ENCODE measurements around the gene NUDT8. TPM values are rescaled to one million over a fixed set of nuclear protein-coding genes. Genes with fewer than 3 reads are reported as not detected.

Gene NUDT8
- total RNA-seq, 1 donor from 2014 or later, result 102 TPM

DNA sequence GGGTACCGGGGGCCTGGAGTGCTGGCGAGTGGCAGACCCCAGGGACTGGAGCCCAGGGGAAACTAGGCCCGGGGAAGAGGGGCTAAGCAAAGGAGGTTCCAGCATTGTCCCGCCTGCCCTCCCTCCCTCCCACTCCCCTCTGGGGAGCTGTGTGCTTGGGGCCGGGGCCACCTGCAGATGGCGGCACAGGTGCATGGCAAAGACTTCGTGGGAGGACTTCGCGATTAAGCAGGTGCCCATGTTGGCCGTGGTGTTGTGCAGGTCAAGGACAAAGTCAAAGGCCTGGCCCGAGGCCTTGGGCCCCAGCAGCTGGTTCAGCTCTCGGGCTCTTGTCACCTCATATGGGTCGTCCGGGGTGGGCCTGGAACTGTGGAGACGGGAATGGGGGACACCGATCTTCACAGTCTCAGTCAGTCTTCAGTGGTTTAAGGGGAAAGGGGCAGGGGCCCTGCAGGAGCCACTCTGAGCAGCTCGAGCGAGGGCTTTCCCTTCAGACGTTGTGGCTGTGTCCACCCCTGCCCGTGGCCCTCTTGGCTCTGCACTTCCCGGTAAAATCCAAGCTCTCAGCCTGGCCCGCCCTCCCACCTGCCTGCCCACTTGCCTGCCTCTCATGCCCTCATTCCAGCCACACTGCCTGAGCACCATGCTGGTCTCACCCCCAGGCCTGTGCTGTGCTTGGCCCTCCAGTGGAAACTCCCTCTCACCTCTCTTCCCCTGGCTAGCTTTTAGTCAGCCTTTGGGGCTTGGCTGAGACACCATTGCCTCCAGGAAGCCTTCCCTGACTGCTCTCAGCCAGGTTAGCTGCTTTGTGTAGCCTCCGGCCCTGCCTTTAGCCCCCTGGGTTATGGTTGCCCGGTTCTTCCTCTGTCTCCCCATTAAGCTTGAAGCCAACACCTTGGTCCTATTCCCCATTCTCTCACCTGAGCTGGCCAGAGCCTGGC, 16.1 kb upstream of the NUDT8 start:
- Histone ChIP-seq H3K27me3 (ENCODE audit: low read depth) (peaks cover 63% of the 10 kb centered on the region), H3K4me3 (no peak overlapping the region), H3K27ac (replicated peaks) (no peak overlapping the region), H3K36me3 (no peaks in the 10 kb centered on the region), H3K9me3 (replicated peaks) (peaks cover 7% of the 10 kb centered on the region), H3K4me1 (no peaks in the 10 kb centered on the region)
- intact Hi-C loops (cut with micrococcal nuclease), result no loop called here
- no peak for DNase-seq
- TF ChIP-seq, protein P1, sequence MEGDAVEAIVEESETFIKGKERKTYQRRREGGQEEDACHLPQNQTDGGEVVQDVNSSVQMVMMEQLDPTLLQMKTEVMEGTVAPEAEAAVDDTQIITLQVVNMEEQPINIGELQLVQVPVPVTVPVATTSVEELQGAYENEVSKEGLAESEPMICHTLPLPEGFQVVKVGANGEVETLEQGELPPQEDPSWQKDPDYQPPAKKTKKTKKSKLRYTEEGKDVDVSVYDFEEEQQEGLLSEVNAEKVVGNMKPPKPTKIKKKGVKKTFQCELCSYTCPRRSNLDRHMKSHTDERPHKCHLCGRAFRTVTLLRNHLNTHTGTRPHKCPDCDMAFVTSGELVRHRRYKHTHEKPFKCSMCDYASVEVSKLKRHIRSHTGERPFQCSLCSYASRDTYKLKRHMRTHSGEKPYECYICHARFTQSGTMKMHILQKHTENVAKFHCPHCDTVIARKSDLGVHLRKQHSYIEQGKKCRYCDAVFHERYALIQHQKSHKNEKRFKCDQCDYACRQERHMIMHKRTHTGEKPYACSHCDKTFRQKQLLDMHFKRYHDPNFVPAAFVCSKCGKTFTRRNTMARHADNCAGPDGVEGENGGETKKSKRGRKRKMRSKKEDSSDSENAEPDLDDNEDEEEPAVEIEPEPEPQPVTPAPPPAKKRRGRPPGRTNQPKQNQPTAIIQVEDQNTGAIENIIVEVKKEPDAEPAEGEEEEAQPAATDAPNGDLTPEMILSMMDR (IDR thresholded peaks at IDR 0.05; ENCODE audit: borderline replicate concordance), result no peak

DNA sequence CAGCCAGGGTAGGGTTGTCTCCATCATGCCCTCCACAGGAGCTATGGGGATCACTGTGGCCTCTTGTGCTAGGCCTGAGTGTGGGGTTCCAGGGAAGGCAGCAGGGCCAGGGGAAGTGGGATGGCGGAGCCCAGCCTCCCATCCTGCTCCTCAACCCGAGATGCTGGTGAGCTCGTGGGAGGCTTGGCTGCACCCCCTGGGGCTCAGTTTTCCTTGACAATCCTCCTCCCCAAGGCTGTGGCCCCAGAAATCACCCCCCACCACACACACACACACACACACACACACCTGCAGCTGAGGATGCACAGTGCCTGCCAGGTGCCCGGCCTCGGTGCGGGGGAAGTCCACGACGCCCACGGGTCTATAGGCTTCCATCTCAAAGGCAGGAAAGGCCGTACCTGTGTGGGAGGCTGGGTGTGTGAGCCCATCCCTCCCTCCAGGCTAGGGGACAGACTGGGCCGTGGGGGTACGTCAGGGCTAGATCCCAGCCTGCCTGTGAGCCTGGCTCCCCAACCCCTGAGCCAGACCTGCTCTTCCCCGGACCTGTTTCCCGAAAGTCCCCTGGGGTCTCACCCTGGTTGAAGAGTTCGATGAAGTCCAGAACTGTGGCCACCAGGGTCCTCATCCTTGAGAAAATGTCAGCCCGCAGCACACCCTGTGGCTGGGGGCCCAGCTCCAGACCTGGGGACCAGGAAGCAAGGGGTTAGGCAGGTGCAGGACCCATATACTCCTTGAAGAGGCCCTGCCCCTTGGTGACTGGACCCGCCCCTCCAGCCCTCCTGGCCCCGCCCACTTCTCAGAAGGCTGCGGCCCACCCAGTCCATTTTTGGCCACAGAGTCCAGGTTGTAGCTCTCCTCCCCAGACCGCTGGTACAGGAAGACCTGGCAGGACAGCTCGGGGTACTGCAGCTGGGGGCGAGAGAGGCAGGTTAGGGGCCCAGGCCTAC, 15.0 kb upstream of the NUDT8 start:
- intact Hi-C loops (cut with micrococcal nuclease), result no loop called here

DNA sequence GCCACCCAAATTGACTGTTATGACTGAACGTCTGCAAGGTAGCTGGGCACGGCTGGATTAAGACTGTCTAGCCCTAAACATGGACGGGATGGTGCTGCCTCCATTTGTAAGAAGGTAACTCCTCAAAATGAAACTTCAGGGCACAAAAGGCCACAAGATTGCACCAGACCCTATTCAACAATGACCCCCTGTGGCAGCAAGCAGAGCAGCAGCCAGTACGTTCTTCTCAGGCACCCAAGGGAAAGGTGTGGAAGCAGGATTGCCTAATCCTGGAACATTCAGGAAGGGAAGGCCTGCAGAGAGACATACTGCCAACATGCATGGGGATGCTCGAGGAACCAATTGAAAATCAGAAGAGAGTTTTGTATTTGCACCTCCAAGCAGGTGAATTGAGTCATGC, 14.3 kb upstream of the NUDT8 start:
- no peaks in the 10 kb centered on the region for H3K36me3 ChIP-seq
- no peak for DNase-seq
- TF ChIP-seq, protein P1 (IDR thresholded peaks at IDR 0.05; ENCODE audit: borderline replicate concordance), result peak; percentile 19
- H3K9me3 ChIP-seq (replicated peaks), result peaks cover 7% of the 10 kb centered on the region
- H3K27me3 ChIP-seq (ENCODE audit: low read depth), result peaks cover 63% of the 10 kb centered on the region
- no peaks in the 10 kb centered on the region for H3K4me1 ChIP-seq
- H3K4me3 ChIP-seq, result no peak overlapping the region
- intact Hi-C loops (cut with micrococcal nuclease), result no loop called here
- no peak overlapping the region for H3K27ac ChIP-seq (replicated peaks)

More for the DNA sequence above, 15.0 kb upstream of the NUDT8 start:
- DNase-seq, result no peak
- peaks cover 7% of the 10 kb centered on the region for H3K9me3 ChIP-seq (replicated peaks)
- H3K4me1 ChIP-seq, result no peaks in the 10 kb centered on the region
- peaks cover 63% of the 10 kb centered on the region for H3K27me3 ChIP-seq (ENCODE audit: low read depth)
- no peak overlapping the region for H3K27ac ChIP-seq (replicated peaks)
- TF ChIP-seq, protein P1 (IDR thresholded peaks at IDR 0.05; ENCODE audit: borderline replicate concordance), result no peak
- no peak overlapping the region for H3K4me3 ChIP-seq
- no peaks in the 10 kb centered on the region for H3K36me3 ChIP-seq

DNA sequence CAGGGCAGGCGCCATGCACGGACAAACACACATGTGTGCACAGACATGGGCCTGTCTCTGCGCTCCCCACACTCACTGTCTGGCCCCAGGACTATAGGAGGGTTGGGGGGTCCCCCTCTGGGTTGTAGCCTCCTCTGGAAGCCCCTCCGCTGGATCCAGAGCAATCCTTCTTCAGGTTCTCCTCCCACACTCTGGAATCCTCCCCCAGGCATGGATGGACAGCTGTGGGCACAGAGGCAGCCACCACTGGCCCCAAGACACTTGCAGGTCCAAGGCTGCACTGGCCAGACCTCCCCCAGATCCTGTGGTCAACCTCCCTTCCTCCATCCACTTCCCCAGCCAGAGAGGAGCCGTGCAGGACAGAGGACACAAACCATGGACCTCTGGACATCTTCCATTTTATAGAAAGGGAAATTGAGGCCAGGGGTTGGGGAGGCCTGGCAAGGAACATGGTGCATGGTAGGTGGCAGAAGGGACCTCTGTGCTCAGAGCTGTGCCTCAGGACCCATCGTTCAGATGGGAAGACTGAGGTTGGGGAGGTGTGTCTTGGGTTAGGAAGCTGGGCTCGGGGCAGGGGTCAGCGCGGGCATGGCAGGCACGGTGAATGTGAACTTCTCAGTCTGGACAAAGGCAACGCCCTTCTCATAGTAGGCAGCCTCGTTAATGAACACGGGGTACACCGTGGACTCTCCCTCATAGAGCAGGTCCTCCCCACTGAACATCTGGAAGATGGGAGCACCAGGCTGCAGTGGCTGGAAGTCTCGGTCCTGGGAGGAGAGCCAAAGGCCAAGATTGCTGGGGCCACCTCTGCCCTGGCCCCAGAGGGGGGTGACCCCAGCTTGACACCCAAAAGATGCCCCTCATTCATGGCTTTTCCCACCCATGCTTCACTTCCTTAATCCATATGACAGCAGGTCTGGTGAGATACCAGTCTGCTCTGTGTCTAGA, 12.7 kb upstream of the NUDT8 start:
- Histone ChIP-seq H3K4me3 (no peak overlapping the region), H3K9me3 (replicated peaks) (peaks cover 7% of the 10 kb centered on the region), H3K4me1 (no peaks in the 10 kb centered on the region), H3K36me3 (no peaks in the 10 kb centered on the region), H3K27ac (replicated peaks) (no peak overlapping the region), H3K27me3 (ENCODE audit: low read depth) (peaks cover 53% of the 10 kb centered on the region)
- intact Hi-C loops (cut with micrococcal nuclease), result no loop called here
- DNase-seq, result no peak
- TF ChIP-seq, protein P1 (IDR thresholded peaks at IDR 0.05; ENCODE audit: borderline replicate concordance), result no peak

Measured in left ventricle myocardium inferior (tissue), 1 donor.